ENCODE data around the gene PLA2G6.

DNA sequence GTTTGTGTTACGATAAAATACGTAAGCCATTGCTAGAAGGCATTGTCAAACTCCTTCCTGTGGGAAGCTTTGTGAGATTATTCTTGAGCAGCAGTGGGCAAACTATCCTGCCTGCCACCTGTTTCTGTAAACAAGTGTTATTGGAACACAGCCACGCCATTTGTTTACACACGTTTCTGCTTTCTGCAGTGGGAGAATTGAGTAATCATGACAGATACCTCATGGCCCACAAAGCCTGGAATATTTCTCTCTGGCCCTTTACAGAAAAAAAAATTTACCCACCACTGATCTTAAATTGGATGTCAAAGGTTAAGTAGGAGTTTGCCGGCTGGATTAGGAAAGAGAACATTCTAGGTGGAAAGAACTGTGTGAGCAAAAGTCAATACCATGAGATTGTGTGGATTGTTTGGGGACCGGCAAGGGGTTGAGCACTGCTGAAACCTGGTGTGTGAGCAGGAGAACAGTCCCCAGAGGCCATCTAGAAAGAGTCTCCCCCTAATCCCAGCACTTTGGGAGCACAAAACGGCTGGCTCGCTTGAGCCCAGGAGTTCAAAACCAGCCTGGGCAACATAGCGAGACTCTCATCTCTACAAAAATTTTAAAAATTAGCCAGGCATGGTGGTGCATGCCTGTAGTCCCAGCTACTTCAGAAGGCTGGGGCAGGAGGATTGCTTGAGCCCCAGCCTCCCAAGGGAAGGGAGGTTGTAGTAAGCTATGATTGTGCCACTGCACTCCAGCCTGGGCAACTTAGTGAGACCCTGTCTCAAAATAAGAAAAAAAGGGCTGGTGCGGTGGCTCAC, 6.0 kb upstream of the PLA2G6 start:
- TF ChIP-seq, protein P1, sequence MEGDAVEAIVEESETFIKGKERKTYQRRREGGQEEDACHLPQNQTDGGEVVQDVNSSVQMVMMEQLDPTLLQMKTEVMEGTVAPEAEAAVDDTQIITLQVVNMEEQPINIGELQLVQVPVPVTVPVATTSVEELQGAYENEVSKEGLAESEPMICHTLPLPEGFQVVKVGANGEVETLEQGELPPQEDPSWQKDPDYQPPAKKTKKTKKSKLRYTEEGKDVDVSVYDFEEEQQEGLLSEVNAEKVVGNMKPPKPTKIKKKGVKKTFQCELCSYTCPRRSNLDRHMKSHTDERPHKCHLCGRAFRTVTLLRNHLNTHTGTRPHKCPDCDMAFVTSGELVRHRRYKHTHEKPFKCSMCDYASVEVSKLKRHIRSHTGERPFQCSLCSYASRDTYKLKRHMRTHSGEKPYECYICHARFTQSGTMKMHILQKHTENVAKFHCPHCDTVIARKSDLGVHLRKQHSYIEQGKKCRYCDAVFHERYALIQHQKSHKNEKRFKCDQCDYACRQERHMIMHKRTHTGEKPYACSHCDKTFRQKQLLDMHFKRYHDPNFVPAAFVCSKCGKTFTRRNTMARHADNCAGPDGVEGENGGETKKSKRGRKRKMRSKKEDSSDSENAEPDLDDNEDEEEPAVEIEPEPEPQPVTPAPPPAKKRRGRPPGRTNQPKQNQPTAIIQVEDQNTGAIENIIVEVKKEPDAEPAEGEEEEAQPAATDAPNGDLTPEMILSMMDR (IDR thresholded peaks at IDR 0.05): no peak
- peak; percentile 65 for TF ChIP-seq POLR2AphosphoS5 (IDR thresholded peaks at IDR 0.05)
